HG03103 (cell line): Measurements from ENCODE around the gene ABHD14A.
"Not testable (repeated sequence)": the region's sequence is repeated elsewhere in the genome, so short reads cannot be mapped to it uniquely, and the experiment has no call there.

ENCODE experiments used
- ATAC-seq: cut with Tn5 transposase; IDR thresholded peaks from one replicate; pipeline ENCODE4 v1.9.1; 2021; ENCODE audit warnings: low read depth; ENCODE audit not compliant: unreplicated experiment

Gene ABHD14A

DNA sequence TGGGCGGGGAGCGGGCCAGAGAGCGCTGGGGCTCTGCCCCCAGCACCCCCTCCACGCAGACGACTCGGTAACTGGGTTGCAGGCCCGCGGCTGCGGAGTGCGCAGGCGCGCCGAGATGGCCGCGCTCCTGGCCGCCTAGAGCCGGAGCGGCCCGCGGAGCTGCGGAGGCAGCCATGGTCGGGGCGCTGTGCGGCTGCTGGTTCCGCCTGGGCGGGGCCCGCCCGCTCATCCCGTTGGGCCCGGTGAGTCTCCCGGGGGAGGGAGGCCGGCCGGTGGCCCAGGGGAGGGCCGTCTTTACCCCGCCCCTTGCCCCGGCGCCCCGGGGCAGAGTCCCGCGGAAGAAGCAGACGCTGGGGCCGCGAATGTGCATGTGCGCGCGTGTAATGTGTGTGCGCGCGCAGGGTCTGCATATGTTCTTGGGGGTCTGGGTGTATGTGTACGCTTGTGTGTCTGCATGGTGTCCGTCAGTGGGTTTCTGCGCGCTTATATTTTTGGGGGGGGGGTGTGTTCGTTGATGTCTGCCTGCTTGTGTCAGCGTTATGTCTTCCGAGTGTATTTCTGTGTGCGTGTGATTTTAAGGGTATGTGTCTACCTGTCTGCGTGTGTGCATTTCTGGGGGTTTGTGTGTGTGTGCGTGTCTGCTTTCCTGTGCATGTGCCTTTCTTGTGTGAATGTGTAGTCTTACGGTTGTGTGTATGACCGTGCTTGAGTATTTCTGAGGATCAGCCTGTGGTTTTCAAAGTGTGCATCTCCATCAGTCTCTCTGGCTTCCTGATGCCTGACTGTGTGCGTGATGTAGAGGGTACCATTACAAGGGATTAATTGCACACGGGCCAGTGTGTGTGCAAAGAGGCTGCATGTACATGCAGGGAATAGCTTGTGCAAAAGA, at the start of gene ABHD14A:
Gene ABHD14A (plus strand): TSS at position 102 of the 889 bp plus-strand sequence. CDS start 72 bp downstream, at position 174.
- peak; percentile 55 for ATAC-seq

DNA sequence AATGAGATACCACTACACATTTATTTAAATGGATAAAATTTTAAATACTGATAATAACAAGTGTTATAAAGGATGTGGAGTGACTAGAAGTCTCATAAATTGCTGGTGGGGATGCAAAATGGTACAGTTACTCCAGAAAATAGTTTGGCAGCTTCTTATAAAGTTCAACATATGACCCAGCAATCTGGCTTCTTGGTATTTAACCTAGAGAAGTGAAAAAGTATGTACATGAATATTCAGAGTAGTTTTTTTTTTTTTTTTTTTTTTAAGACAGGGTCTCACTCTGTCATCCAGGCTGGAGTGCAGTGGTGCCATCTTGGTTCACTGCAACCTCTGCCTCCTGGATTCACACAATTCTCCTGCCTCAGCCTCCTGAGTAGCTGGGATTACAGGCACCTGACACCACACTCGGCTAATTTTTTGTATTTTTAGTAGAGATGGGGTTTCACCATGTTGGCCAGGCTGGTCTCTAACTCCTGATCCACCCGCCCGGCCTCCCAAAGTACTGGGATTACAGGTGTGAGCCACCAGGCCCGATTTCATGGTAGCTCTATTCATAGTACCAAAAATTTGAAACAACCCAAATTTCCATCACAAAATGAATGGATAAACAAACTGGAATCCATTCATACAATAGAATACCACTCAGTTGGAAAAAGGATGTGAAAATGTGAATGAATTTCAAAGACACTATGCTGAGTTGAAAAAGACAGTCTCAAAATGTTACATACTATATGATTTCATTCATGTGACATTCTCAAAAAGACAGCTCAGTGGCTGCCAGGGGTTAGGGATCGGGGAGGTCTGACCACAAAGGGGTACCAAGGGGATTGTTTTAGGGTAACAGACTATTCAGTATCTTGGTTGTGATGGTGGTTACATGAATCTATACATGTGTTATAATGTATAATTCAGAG, 47.5 kb upstream of the ABHD14A start:
- ATAC-seq, result no peak

GRCh38 chr3:51928438-51928837, 46.4 kb upstream of the ABHD14A start:
- no peak for ATAC-seq

DNA sequence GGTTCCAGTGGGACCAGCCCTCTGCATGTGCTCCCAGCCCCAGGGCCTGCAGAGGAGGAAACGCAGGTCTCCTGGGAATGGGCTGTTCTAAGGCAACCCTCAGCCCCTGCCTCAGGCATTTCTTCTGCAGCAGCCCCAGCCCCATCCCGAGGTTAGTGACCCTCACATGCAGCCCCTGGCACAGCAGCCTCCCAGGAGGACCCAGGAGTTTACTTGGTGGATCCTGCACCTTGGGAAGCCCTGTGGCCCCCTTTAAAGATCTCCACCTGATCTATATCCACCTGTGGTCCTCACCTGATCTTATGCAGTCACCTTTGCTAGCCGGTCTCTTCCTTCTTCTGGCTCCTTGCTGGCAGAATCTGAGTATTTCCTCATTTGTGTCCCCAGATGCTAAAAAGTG, 45.9 kb upstream of the ABHD14A start:
- ATAC-seq, result not testable (repeated sequence)

- no peak for ATAC-seq
These were observed 45.4 kb upstream of the ABHD14A start for GRCh38 chr3:51929420-51930003.

DNA sequence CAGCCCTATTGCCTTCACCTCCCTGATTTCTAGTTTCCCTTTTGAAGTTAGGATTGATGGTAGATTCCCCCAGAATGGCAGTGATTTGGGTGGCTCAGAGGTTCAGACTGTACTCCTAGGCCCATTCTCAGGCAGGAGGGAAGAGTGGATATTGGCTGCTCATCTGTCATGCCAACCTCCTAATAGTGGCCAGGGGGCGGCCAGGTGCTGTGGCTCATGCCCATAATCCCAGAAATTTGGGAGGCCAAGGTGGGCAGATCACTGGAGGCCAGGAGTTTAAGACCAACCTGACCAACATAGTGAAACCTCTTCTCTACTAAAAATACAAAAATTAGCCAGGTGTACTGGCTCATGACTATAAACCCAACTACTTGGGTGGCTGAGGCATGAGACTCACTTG, 44.4 kb upstream of the ABHD14A start:
- ATAC-seq, result no peak

- ATAC-seq, result no peak
These were observed 43.1 kb upstream of the ABHD14A start for GRCh38 chr3:51931756-51932155.

DNA sequence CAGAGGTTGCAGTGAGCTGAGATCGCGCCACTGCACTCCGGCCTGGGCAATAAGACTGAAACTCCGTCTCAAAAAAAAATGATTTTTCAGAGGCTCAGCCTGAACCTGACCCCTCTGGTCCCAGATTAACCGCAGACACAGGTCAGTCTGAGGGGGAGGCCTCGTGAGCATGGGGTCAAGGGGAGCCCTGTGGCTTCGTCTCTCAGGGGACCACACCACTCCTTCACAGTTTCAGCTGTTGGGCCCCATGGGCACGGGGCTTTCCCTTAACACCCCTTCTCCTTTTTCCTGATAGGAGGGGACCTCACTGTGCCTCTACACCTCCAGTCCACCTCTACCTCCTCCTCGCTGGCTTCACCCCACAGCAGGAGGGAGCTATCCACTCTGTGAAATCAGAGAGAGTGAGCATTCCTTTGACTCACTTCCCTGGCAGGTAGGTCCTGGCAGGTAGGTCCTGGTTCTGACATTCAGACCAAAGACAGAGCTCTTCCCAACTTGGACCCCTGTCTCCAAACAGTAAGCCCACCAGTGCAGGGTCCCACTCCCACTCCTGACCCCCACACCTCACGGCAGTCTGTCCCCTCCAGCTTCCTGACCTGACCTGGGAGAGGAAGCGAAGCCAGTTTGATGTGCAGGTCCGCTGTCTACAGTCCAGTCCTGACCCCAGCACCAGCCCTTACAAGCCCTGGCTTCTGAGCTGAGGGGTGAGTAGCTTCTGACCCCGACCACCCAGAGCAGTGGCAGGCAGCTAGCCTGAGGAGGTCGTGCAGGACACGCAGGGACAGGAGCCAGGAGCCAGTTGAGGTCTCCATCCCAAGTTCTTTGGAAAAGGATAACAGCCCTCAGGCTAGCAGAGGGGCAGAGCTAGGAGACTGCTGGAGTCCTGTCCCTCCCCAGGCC, 42.1 kb upstream of the ABHD14A start:
- ATAC-seq, result no peak

GRCh38 chr3:51933471-51934138, 41.3 kb upstream of the ABHD14A start:
- no peak for ATAC-seq

- ATAC-seq, result no peak
These were observed 40.6 kb upstream of the ABHD14A start for GRCh38 chr3:51934139-51934850.

DNA sequence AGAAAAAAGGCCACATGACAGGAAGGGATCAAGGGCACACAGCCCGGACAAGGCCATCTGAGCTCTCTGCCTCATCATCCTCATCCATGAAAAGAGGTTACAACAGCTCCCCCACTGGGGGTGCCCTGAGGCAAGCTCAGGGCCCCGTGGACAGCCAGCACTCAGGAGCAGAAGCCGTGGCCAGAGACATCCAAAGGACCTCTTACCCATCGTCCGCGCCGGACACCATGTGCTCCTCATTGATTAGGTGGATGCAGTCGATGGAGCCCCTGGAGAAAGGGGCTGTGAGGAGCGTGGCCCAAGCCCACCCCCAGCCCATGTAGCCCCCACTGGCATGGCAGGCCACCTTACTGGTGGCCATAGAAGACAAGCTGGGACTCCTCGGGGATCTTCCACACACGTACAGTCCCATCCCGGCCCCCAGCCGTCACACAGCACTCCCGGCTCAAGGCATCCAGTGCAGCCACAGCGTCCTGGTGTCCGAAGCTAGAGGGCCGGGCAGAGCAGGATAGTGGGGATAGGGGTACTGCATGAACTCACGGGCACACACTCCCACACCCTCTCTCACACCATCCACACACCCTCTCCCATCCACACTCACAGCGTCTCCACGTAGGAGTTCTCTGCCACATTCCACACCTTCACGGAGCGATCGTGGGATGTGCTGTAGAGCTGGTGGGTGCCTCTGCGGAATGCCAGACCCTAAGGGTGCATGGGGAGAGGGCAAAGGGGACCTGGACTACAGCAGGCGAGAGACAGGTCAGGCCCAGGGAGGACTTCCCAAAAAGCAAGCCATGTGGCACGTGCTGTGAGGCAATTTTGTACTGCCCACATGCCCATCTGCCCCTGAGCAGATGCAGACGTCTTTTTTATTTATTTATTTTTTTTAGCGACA, 39.6 kb upstream of the ABHD14A start:
- no peak for ATAC-seq

DNA sequence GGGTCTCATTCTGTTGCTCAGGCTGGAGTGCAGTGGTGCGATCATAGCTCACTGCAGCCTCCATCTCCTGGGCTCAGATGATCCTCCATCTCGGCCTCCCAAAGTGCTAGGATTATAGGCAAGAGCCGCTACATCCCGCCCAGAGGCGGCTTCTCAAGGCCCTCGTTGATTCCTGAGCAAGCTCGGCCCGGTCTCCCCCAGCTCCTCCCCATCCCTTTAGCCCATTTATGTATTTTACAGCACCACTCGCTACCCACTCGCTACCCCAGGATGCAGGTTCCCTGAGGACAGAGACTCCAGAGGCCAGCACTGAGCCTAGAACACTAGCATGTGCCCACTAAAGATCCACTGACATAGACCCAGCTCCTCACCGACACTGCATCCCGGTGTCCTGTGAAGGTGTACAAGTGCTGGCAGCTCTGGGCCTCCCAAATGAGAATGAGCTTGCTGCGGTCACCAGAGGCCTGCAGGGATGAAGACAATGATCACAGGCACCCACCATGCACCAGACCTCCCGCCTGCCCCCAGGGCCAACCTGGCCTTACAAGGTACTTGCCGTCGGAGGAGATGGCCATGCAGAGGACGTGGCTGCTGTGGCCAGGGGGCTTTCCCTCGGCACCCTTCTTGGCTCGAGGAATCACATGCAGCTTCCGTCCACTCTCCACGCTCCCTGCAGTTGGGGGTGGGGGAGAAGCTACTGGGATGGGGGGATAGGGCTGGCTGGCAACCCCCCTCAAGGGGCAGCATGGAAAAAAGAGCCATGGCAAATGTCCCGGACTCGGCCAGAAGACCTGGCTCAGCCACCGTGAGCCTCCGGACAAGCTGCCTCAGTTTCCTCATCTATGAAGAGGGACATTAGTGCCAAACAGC, 38.7 kb upstream of the ABHD14A start:
- ATAC-seq, result no peak

DNA sequence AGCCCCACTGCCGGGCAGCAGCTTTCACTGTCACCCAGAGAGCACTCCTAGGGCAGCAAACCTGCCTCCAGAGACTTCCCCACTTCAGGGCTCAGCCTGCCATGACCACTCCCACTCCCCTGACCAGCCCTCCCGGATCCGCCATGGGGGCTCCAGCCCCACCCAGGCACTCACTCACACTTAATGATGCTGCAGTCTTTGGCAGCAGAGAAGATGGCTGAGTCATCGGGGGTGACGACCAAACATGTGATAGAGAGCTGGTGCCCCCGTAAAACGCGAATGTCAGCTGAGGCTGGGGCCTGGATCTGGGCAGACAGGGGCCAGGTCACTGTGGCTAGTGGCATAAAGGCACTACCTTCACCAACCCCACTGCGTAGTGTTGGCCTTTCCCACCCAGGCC, 37.9 kb upstream of the ABHD14A start:
- ATAC-seq, result no peak

DNA sequence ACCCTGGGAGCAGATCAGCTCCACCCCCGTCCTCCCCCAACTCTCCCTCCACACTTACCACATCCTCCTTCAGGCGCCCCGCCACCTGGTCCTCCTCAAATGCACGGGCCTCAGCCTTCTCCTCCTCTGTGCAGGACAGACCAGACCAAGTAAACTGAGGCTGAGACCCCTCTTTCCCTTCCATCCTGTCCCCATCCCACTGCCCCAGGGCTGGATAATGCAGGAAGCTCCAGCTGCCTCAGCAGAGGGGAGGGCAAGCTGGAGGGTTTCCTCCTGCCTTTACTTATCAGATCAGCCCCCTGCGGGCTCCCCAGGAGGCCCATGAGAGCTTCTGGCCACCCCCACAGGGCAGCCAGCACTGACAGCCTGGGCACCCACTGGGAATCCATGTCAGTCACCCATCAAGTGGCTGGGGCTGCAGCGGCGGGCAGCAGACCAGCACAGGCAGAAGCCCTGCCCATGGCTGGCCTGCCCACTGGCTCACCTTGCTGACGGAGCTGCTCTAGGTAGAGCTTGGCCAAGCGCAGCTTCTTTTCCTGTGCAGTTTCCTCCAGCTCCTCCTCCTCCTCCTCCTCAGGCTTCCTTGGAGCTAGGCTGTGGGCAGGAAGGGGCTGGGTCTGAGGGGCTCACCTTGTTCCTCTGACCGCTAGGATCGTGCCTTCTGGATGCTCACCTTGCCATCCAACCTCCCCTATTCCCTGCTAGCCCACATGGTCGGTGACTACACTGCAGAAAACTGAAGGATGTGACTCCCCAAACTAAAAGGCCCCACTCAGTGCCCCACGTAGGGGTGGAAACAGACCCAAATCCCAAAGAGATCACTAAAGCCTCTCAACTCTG, 37.0 kb upstream of the ABHD14A start:
- ATAC-seq, result no peak

DNA sequence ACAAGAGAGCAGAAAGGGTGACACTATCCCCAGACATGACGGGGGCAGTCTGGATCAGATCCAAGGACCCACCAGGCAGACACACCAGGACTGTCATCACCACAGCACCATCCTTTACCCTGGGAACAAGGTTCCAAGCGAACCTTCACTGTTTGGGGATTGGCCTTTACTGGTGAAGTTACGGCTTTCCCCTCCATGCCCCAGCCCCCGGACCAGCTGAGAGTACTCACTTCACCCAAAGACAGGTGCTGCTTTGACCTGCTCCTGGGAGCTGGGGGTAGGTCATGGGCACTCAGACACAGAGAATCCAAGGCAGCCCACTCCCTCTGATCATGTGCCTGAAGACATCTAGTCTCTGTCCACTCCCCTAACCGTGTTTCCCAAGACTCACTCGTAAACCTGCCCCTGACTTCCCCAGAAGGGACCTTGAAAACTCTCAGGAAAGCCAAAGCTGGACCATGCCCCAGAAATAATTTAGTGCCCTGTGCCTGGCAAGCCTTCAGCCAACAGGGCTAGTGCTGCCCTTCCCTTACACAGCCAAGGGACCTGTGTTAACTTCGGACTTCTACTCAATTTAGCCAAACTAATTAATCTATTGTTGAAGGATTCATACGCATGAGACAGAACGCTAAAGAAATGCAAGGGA, 36.0 kb upstream of the ABHD14A start:
- ATAC-seq, result no peak
